HepG2 (cell line): ENCODE results near the gene PERCC1. TPM values are rescaled to one million over a fixed set of nuclear protein-coding genes. Genes with fewer than 3 reads are reported as not detected.
A peak's percentile ranks its signal among the peaks of the same experiment; 100 is the strongest.

Experiments used
- ATAC-seq: fragments of 200-7000 bp; cut with Tn5 transposase; 3 replicates; pipeline ENCODE4 v1.9.1; 2020; ENCODE audit warnings: mild to moderate bottlenecking, moderate library complexity
- BruUV-seq: library from RNA; stranded (reverse); fragments of 400-500 nt; replicated peaks from 2 replicates; lab custom pipeline; 2021; lab: Mats Ljungman, UMichigan
- CTCF ChIA-PET: fragments of 300-600 bp; formaldehyde crosslinking; extraction: SDS; loops from one replicate; lab custom pipeline; 2021; ENCODE audit warnings: low total read pairs, inconsistent platforms, low intra/inter-chr PET ratio; lab: Yijun Ruan, JAX
- POLR2A ChIA-PET: fragments of 350-600 bp; sonication (Branson Sonifier 250); formaldehyde crosslinking; loops from one replicate; lab custom pipeline; 2020; ENCODE audit warnings: antibody characterized with exemption, inconsistent platforms; lab: Yijun Ruan, JAX
- DNase-seq: peaks from one replicate; pipeline ENCODE4 v3.0.0-alpha.2; 2015; ENCODE audit warnings: low spot score
- FAIRE-seq: peaks from 3 replicates; lab custom pipeline; 2011; peaks lifted over from hg19 to GRCh38; lab: Jason Lieb, UNC
- H2AFZ ChIP-seq: one replicate; pipeline ENCODE4 v1.6.1; 2011; ENCODE audit warnings: low read length, inconsistent platforms
- H3K27ac ChIP-seq: fragments of 300-600 bp; 3 replicates; pipeline ENCODE4 v1.8.0; 2011; ENCODE audit warnings: mixed run types, mild to moderate bottlenecking, mixed read lengths, low read length, inconsistent platforms; ENCODE audit not compliant: insufficient read depth; ENCODE audit errors: extremely low read length
- H3K27me3 ChIP-seq, 2 experiments: fragments of 200-600 bp in 1 of 2; 2 replicates in 1 of 2; 3 replicates in 1 of 2; pipeline versions ENCODE4 v1.6.0 to v1.8.0; 2011; ENCODE audit warnings: low read length in 2 of 2, mild to moderate bottlenecking in 2 of 2, moderate library complexity in 2 of 2, inconsistent platforms in 1 of 2; ENCODE audit not compliant: insufficient read depth in 2 of 2, control insufficient read depth in 1 of 2
- H3K36me3 ChIP-seq, 2 experiments: fragments of 200-600 bp in 1 of 2; replicated peaks in 1 of 2; 2 replicates in 1 of 2; 3 replicates in 1 of 2; pipeline versions ENCODE4 v1.5.1 to v1.8.0; 2011; ENCODE audit warnings: low read length in 2 of 2, inconsistent platforms in 1 of 2; ENCODE audit not compliant: insufficient read depth in 2 of 2, control insufficient read depth in 1 of 2
- H3K4me1 ChIP-seq: 2 replicates; pipeline ENCODE4 v1.5.1; 2012; ENCODE audit warnings: low read length, inconsistent platforms; ENCODE audit not compliant: insufficient read depth
- H3K4me2 ChIP-seq: 2 replicates; pipeline ENCODE4 v1.6.0; 2011; ENCODE audit warnings: low read depth, low read length, inconsistent platforms
- H3K4me3 ChIP-seq, 3 experiments: fragments of 200-600 bp in 1 of 3; sonication (generic), shearing (Covaris generic) in 1 of 3; replicated peaks in 1 of 3; 2 replicates each; pipeline ENCODE4 v1.5.1; 2011 to 2016; ENCODE audit warnings: low read length in 3 of 3, inconsistent platforms in 2 of 3, low read depth in 2 of 3, mild to moderate bottlenecking in 2 of 3, control low read depth in 1 of 3, mixed read lengths in 1 of 3; ENCODE audit not compliant: insufficient read depth in 1 of 3
- H3K79me2 ChIP-seq: one replicate; pipeline ENCODE4 v1.6.1; 2011; ENCODE audit warnings: low read length, inconsistent platforms; ENCODE audit not compliant: insufficient read depth
- H3K9ac ChIP-seq: 2 replicates; pipeline ENCODE4 v1.6.0; 2011; ENCODE audit warnings: mild to moderate bottlenecking, low read depth, low read length, inconsistent platforms; ENCODE audit not compliant: insufficient read depth
- H3K9me3 ChIP-seq: 2 replicates; pipeline ENCODE4 v1.5.1; 2012; ENCODE audit warnings: mild to moderate bottlenecking, low read length
- H4K20me1 ChIP-seq: 2 replicates; pipeline ENCODE4 v1.6.0; 2011; ENCODE audit warnings: inconsistent platforms, mild to moderate bottlenecking, low read length, moderate library complexity; ENCODE audit not compliant: insufficient read depth
- AHR ChIP-seq: IDR thresholded peaks from 2 replicates; pipeline ENCODE4 v1.6.1; 2018; ENCODE audit warnings: missing genetic modification reagents, missing compliant biosample characterization
- HNRNPL ChIP-seq: fragments of 200-400 bp; formaldehyde crosslinking; IDR thresholded peaks from 2 replicates; pipeline ENCODE4 v1.6.1; 2017; ENCODE audit warnings: mild to moderate bottlenecking, low read depth, low read length
- ISL2 ChIP-seq: sonication (generic); formaldehyde crosslinking; IDR thresholded peaks from 2 replicates; pipeline ENCODE4 v1.5.0; 2020; ENCODE audit warnings: missing genetic modification reagents
- MAFK ChIP-seq, 2 experiments: IDR thresholded peaks in 1 of 2; conservative IDR thresholded peaks in 1 of 2; 2 replicates each; pipeline ENCODE4 v1.6.1; 2011; ENCODE audit warnings: improper control_type of control experiment in 2 of 2, low read length in 2 of 2
- MTA1 ChIP-seq: sonication (generic); formaldehyde crosslinking; IDR thresholded peaks from 2 replicates; pipeline ENCODE4 v1.4.0; 2020; ENCODE audit warnings: missing genetic modification reagents, mild to moderate bottlenecking, borderline replicate concordance
- SALL1 ChIP-seq: sonication (generic); formaldehyde crosslinking; IDR thresholded peaks from 2 replicates; pipeline ENCODE4 v1.8.0; 2022; ENCODE audit warnings: mild to moderate bottlenecking, missing genetic modification reagents
- TBP ChIP-seq: sonication (generic); formaldehyde crosslinking; IDR thresholded peaks from 2 replicates; pipeline ENCODE4 v1.5.0; 2020; ENCODE audit warnings: missing genetic modification reagents
- ZBTB8A ChIP-seq: sonication (generic); formaldehyde crosslinking; IDR thresholded peaks from 2 replicates; pipeline ENCODE4 v1.4.0; 2020; ENCODE audit warnings: mild to moderate bottlenecking, low read depth, missing genetic modification reagents, borderline replicate concordance
- ZNF775 ChIP-seq: sonication (generic); formaldehyde crosslinking; IDR thresholded peaks from 2 replicates; pipeline ENCODE4 v1.4.0; 2020; ENCODE audit warnings: missing genetic modification reagents, mild to moderate bottlenecking, moderate library complexity, borderline replicate concordance
- WGBS: methylation state at CpG from one replicate; pipeline ENCODE4 v1.1.6; 2017; ENCODE audit warnings: low lambda C conversion rate; 5-methylcytosine and 5-hydroxymethylcytosine counted together
- in situ Hi-C: cut with HindIII; loops from 2 replicates; pipeline ENCODE4 v1.10.0; 2017; ENCODE audit warnings: low pct_unique_long_range_greater_than_20kb; ENCODE audit not compliant: extremely low pct_ligation_motif_present
- intact Hi-C: fragments of 100-400 bp; cut with micrococcal nuclease; formaldehyde crosslinking; loops from one replicate; pipeline ENCODE4 v1.10.0; 2022; ENCODE audit not compliant: unreplicated experiment
- polyA plus RNA-seq, 8 experiments: library from polyadenylated mRNA; depleted of rRNA in 3 of 8; stranded (reverse) in 7 of 8; unstranded in 1 of 8; fragments of >200 nt; fragmentation: Illumina TruSeq in 4 of 8; extraction: Trizol in 4 of 8; gene quantifications; 2 replicates each; pipeline versions ENCODE4 v1.2.1 to v1.2.3, GENCODE V29; 2011 to 2016; ENCODE audit warnings: low read depth in 4 of 8, missing spikeins in 1 of 8, mixed read lengths in 1 of 8; ENCODE audit not compliant: insufficient read depth in 1 of 8
- total RNA-seq, 5 experiments: library from RNA; depleted of rRNA; stranded (reverse); fragments of >200 nt; fragmentation: Illumina TruSeq; extraction: Trizol; gene quantifications; 2 replicates each; pipeline ENCODE4 v1.2.3, GENCODE V29; 2016; ENCODE audit warnings: low read depth in 1 of 5
- TF ChIP-seq, protein P1 (sequence below): sonication (generic); IDR thresholded peaks from 2 replicates; pipeline ENCODE4 v1.6.1; 2016; ENCODE audit warnings: low read depth, borderline replicate concordance
- TF ChIP-seq, protein P2 (sequence below): sonication (generic); formaldehyde crosslinking; IDR thresholded peaks from 2 replicates; pipeline ENCODE4 v1.8.0; 2022; ENCODE audit warnings: low read depth, missing genetic modification reagents
- TF ChIP-seq, protein P3 (sequence below): sonication (generic); formaldehyde crosslinking; IDR thresholded peaks from 2 replicates; pipeline ENCODE4 v1.8.1; 2023; ENCODE audit warnings: mild to moderate bottlenecking, missing genetic modification reagents

PERCC1 gene
- total and polyA plus RNA-seq, 2 of the 13 experiments (the other 11 are each of a cell fraction or from before 2014, with no cell fraction given) = 0.15 TPM; not detected in 1

DNA sequence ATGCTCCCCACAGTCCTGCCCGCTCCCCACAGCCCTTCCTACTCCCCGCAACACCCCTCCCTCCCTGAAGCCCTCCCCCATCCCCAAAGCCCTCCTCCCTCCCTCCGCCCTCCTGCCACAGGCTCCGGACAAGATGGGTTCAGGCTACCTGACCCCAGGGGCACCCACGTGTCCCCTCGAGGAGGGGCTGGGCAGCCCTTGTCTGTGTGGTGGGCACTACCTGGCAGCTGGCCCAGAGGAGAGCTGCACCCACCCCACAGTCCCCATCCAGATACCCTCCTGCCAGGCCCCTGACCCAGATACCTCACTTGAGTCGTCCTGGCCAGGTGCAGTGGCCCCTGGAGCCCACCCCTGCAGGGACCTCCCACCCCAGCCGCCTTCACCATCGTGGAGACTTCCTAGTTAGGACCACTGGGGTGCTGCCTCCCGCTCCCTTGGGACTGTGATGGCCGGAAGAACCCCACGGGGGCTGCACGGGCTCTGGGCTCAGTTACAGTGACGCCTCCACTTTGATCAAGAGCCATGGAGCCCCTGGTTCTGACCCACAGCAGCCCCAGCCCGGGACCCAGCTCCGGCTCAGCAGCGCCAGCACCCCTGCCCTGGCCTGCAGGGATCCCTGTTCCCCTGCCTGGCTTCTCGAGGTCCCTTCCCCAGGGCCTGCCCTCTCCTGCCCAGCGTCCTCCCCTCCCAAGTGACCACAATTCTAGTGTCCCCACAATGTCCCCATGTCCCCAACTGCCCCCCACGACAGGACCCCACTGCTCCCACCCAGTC, 806 bp downstream of the PERCC1 start:
- no peaks in the 10 kb centered on the region for H3K79me2 ChIP-seq
- TF ChIP-seq, protein P1, sequence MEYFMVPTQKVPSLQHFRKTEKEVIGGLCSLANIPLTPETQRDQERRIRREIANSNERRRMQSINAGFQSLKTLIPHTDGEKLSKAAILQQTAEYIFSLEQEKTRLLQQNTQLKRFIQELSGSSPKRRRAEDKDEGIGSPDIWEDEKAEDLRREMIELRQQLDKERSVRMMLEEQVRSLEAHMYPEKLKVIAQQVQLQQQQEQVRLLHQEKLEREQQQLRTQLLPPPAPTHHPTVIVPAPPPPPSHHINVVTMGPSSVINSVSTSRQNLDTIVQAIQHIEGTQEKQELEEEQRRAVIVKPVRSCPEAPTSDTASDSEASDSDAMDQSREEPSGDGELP = no peak
- TF ChIP-seq MAFK (conservative IDR thresholded peaks at IDR 0.05 in 1 of 2, IDR thresholded peaks at IDR 0.05 in 1 of 2; ENCODE audit: low read length in 2 of 2) = no peak
- TF ChIP-seq TBP (CRISPR knock-in tag) = no peak
- TF ChIP-seq AHR = no peak
- no peak for TF ChIP-seq SALL1 (CRISPR knock-in tag)
- TF ChIP-seq ZBTB8A (CRISPR knock-in tag) = no peak
- TF ChIP-seq, protein P2, sequence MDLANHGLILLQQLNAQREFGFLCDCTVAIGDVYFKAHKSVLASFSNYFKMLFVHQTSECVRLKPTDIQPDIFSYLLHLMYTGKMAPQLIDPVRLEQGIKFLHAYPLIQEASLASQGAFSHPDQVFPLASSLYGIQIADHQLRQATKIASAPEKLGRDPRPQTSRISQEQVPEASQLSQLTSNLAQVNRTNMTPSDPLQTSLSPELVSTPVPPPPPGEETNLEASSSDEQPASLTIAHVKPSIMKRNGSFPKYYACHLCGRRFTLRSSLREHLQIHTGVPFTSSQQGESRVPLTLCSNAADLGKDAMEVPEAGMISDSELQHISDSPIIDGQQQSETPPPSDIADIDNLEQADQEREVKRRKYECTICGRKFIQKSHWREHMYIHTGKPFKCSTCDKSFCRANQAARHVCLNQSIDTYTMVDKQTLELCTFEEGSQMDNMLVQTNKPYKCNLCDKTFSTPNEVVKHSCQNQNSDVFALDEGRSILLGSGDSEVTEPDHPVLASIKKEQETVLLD (CRISPR knock-in tag) = no peak
- no peak for TF ChIP-seq MTA1 (CRISPR knock-in tag)
- TF ChIP-seq ISL2 (CRISPR knock-in tag) = no peak
- TF ChIP-seq, protein P3, sequence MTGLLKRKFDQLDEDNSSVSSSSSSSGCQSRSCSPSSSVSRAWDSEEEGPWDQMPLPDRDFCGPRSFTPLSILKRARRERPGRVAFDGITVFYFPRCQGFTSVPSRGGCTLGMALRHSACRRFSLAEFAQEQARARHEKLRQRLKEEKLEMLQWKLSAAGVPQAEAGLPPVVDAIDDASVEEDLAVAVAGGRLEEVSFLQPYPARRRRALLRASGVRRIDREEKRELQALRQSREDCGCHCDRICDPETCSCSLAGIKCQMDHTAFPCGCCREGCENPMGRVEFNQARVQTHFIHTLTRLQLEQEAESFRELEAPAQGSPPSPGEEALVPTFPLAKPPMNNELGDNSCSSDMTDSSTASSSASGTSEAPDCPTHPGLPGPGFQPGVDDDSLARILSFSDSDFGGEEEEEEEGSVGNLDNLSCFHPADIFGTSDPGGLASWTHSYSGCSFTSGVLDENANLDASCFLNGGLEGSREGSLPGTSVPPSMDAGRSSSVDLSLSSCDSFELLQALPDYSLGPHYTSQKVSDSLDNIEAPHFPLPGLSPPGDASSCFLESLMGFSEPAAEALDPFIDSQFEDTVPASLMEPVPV = no peak
- no peak for TF ChIP-seq HNRNPL
- no peak for TF ChIP-seq ZNF775 (CRISPR knock-in tag)

More for the DNA sequence above, 806 bp downstream of the PERCC1 start:
- H4K20me1 ChIP-seq = no peaks in the 10 kb centered on the region
- no peak overlapping the region for H3K27ac ChIP-seq
- ChIA-PET CTCF (no interaction called here), POLR2A (interaction anchor here (1.7 to 3.1 kb wide), 2 partner anchors 9 to 11 kb away, joined by 6 to 47 read pairs; partner anchors contain the start of gene UQCC4)
- no TSS peak for BruUV-seq
- peaks cover 57% of the 10 kb centered on the region for H3K4me1 ChIP-seq
- H2AFZ ChIP-seq = no peak overlapping the region
- intact Hi-C loops = loop anchor here (2.0 kb wide), 1 partner anchor 43 kb away; the partner anchor contains the start of gene CLCN7
- in situ Hi-C loops = no loop called here
- no peak overlapping the region for H3K9ac ChIP-seq
- FAIRE-seq = no peak
- H3K9me3 ChIP-seq = no peaks in the 10 kb centered on the region
- WGBS = 45% methylated on average over 11 of the region's 20 CpGs
- DNase-seq = no peak
- peak overlapping the region; percentile 95 for H3K4me2 ChIP-seq
- peaks cover 10 to 35% of the 10 kb centered on the region in 2 experiments for H3K27me3 ChIP-seq
- H3K36me3 ChIP-seq = no peaks in the 10 kb centered on the region
- ATAC-seq = no peak
- H3K4me3 ChIP-seq = peak overlapping the region in 2 of 3 experiments; percentile 45 to 72; a peak in 3 of 6 replicates
